Muscle of arm (tissue), 14 donors: Measurements from ENCODE around the gene LDHA. TPM values are rescaled to one million over a fixed set of nuclear protein-coding genes. Genes with fewer than 3 reads are reported as not detected.

Experiments
- DNase-seq: peaks from one replicate; pipeline ENCODE4 v3.0.0-alpha.2; 2013
- long read RNA-seq, 11 donors: transcript quantifications; one replicate each; lab custom pipeline, GENCODE V29; 2026
- polyA plus RNA-seq, 12 donors: library from polyadenylated mRNA; unstranded; fragments of 120-200 nt; gene quantifications; one replicate each; pipeline ENCODE4 v1.2.1, GENCODE V29; 2013; ENCODE audit not compliant: insufficient read length in 12 of 12

The LDHA gene
- 100 to 1,000 TPM in 11 of 12 donors, not detected in 1; 605 to 842 (median 666) TPM for polyA plus RNA-seq
- long read RNA-seq, donor 1, transcript LDHA-216 (4 exons, 1,345 nt), result minor isoform, 23 of 404 reads
- long read RNA-seq, donor 1, transcript LDHA-220 (7 exons, 1,288 nt), result minor isoform, 8 of 404 reads
- long read RNA-seq, donor 1, transcript LDHA-202 (5 exons, 2,169 nt), result minor isoform, 9 of 404 reads
- long read RNA-seq, donor 1, transcript LDHA-205 (8 exons, 2,416 nt), result major isoform, 149 of 404 reads
- long read RNA-seq, donor 1, partial matches to known transcripts, result 207 of 404 reads
- long read RNA-seq, donor 1, other reads (novel, unspliced or antisense), result 0 of 404 reads
- long read RNA-seq, donor 2, transcript LDHA-216 (4 exons, 1,345 nt), result minor isoform, 17 of 507 reads
- long read RNA-seq, donor 2, transcript LDHA-220 (7 exons, 1,288 nt), result minor isoform, 25 of 507 reads
- long read RNA-seq, donor 2, transcript LDHA-202 (5 exons, 2,169 nt), result minor isoform, 11 of 507 reads
- long read RNA-seq, donor 2, transcript LDHA-205 (8 exons, 2,416 nt), result major isoform, 347 of 507 reads
- long read RNA-seq, donor 2, partial matches to known transcripts, result 100 of 507 reads
- long read RNA-seq, donor 2, other reads (novel, unspliced or antisense), result 0 of 507 reads
- long read RNA-seq, donor 3, transcript LDHA-202 (5 exons, 2,169 nt), result minor isoform, 15 of 252 reads
- long read RNA-seq, donor 3, transcript LDHA-216 (4 exons, 1,345 nt), result minor isoform, 26 of 252 reads
- long read RNA-seq, donor 3, transcript LDHA-205 (8 exons, 2,416 nt), result major isoform, 111 of 252 reads
- long read RNA-seq, donor 3, transcript LDHA-220 (7 exons, 1,288 nt), result minor isoform, 11 of 252 reads
- long read RNA-seq, donor 3, partial matches to known transcripts, result 84 of 252 reads
- long read RNA-seq, donor 3, other reads (novel, unspliced or antisense), result 0 of 252 reads
- long read RNA-seq, donor 4, transcript LDHA-216 (4 exons, 1,345 nt), result minor isoform, 29 of 176 reads
- long read RNA-seq, donor 4, transcript LDHA-220 (7 exons, 1,288 nt), result minor isoform, 18 of 176 reads
- long read RNA-seq, donor 4, transcript LDHA-205 (8 exons, 2,416 nt), result major isoform, 107 of 176 reads
- long read RNA-seq, donor 4, partial matches to known transcripts, result 18 of 176 reads
- long read RNA-seq, donor 4, other reads (novel, unspliced or antisense), result 0 of 176 reads
- long read RNA-seq, donor 5, result 0 reads
- long read RNA-seq, donor 6, transcript LDHA-202 (5 exons, 2,169 nt), result minor isoform, 9 of 251 reads
- long read RNA-seq, donor 6, transcript LDHA-216 (4 exons, 1,345 nt), result minor isoform, 21 of 251 reads
- long read RNA-seq, donor 6, transcript LDHA-220 (7 exons, 1,288 nt), result minor isoform, 12 of 251 reads
- long read RNA-seq, donor 6, transcript LDHA-205 (8 exons, 2,416 nt), result major isoform, 97 of 251 reads
- long read RNA-seq, donor 6, partial matches to known transcripts, result 108 of 251 reads
- long read RNA-seq, donor 6, other reads (novel, unspliced or antisense), result 0 of 251 reads
- long read RNA-seq, donor 7, transcript LDHA-220 (7 exons, 1,288 nt), result minor isoform, 8 of 142 reads
- long read RNA-seq, donor 7, transcript LDHA-205 (8 exons, 2,416 nt), result major isoform, 93 of 142 reads
- long read RNA-seq, donor 7, transcript LDHA-216 (4 exons, 1,345 nt), result minor isoform, 24 of 142 reads
- long read RNA-seq, donor 7, partial matches to known transcripts, result 10 of 142 reads
- long read RNA-seq, donor 7, other reads (novel, unspliced or antisense), result 0 of 142 reads
- long read RNA-seq, donor 8, transcript LDHA-216 (4 exons, 1,345 nt), result minor isoform, 61 of 648 reads
- long read RNA-seq, donor 8, transcript LDHA-220 (7 exons, 1,288 nt), result minor isoform, 28 of 648 reads
- long read RNA-seq, donor 8, transcript LDHA-205 (8 exons, 2,416 nt), result major isoform, 286 of 648 reads
- long read RNA-seq, donor 8, transcript LDHA-202 (5 exons, 2,169 nt), result minor isoform, 34 of 648 reads
- long read RNA-seq, donor 8, partial matches to known transcripts, result 223 of 648 reads
- long read RNA-seq, donor 8, other reads (novel, unspliced or antisense), result 5 of 648 reads
- long read RNA-seq, donor 9, transcript LDHA-205 (8 exons, 2,416 nt), result major isoform, 98 of 182 reads
- long read RNA-seq, donor 9, transcript LDHA-216 (4 exons, 1,345 nt), result minor isoform, 23 of 182 reads
- long read RNA-seq, donor 9, transcript LDHA-202 (5 exons, 2,169 nt), result minor isoform, 23 of 182 reads
- long read RNA-seq, donor 9, transcript LDHA-220 (7 exons, 1,288 nt), result minor isoform, 10 of 182 reads
- long read RNA-seq, donor 9, partial matches to known transcripts, result 26 of 182 reads
- long read RNA-seq, donor 9, other reads (novel, unspliced or antisense), result 0 of 182 reads
- long read RNA-seq, donor 10, transcript LDHA-220 (7 exons, 1,288 nt), result minor isoform, 19 of 457 reads
- long read RNA-seq, donor 10, transcript LDHA-202 (5 exons, 2,169 nt), result minor isoform, 37 of 457 reads
- long read RNA-seq, donor 10, transcript LDHA-216 (4 exons, 1,345 nt), result minor isoform, 62 of 457 reads
- long read RNA-seq, donor 10, transcript LDHA-205 (8 exons, 2,416 nt), result major isoform, 279 of 457 reads
- long read RNA-seq, donor 10, partial matches to known transcripts, result 53 of 457 reads
- long read RNA-seq, donor 10, other reads (novel, unspliced or antisense), result 0 of 457 reads
- long read RNA-seq, donor 11, transcript LDHA-205 (8 exons, 2,416 nt), result major isoform, 233 of 486 reads
- long read RNA-seq, donor 11, transcript LDHA-216 (4 exons, 1,345 nt), result minor isoform, 36 of 486 reads
- long read RNA-seq, donor 11, transcript LDHA-220 (7 exons, 1,288 nt), result minor isoform, 13 of 486 reads
- long read RNA-seq, donor 11, transcript LDHA-202 (5 exons, 2,169 nt), result minor isoform, 20 of 486 reads
- long read RNA-seq, donor 11, partial matches to known transcripts, result 177 of 486 reads
- long read RNA-seq, donor 11, other reads (novel, unspliced or antisense), result 0 of 486 reads

DNA sequence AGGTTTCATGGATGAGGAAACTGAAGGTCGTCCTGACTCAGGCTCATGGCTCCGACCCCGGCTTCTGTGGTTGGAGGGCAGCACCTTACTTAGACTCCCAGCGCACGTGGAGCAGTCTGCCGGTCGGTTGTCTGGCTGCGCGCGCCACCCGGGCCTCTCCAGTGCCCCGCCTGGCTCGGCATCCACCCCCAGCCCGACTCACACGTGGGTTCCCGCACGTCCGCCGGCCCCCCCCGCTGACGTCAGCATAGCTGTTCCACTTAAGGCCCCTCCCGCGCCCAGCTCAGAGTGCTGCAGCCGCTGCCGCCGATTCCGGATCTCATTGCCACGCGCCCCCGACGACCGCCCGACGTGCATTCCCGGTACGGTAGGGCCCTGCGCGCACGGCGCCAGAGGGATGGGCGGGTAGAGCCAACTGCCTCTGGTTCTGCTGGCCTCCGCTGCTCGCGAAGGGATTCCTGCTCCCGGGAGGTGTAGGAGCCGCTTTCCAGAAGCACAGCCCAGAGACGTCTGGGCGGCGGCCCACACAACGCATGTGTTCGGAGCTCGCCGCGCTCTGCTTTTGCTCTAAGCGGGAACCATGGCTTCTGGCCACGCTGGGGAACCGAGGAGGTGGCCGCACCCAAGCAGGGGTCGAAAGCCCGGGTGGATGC, at the start of gene LDHA:
TSS of gene LDHA (plus strand) at position 289 of the 653 bp plus-strand sequence. CDS start 2,280 bp downstream, outside the sequence.
- peak; percentile 94 for DNase-seq

DNA sequence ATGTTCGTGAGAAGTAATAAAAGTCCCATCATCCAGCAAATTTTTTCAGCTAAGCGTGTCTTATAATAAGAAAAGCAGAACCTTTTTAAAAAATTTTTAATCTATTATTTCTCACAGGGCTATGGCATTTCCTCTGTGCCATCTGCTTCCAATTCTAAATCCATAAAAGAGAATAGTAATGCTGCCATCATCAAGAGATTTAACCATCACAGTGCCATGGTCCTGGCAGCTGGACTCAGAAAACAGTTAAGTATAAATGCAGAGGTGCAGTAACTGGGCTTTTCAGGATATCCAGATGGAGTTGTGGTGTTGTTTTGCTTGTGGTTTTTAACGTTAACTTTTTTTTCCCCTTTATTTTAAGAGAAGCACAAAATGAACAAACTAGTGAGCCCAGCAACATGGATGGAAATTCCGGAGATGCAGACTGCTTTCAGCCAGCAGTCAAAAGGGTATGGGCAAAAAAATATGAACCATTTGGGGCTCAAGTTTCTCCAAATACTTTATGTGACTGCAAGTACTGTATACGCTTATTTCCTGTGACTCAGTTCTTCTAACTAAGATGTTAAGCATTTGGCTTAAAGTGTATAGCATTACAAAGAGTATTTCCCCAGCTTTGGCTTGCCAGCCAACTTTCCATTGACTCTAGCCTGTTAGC, 46.8 kb upstream of the LDHA start:
- DNase-seq, result peak; percentile 10

DNA sequence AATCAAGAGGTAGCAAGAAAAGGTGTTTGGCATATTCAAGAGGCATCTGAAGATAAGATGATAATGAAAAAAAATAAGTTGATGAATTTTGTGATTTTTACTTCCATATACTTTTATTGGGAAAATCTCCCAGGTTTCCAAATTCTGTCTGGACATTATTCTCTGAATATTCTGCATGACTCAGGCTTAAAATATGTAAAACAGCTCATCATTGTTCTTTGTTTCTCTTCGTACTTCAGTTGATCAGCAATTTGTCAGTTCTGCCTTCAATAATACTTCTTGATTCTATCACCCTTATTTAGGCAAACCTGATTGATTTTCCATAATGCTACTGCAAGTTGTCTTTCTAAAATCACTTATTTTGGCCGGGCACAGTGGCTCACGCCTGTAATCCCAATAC, 41.8 kb upstream of the LDHA start:
- no peak for DNase-seq

DNA sequence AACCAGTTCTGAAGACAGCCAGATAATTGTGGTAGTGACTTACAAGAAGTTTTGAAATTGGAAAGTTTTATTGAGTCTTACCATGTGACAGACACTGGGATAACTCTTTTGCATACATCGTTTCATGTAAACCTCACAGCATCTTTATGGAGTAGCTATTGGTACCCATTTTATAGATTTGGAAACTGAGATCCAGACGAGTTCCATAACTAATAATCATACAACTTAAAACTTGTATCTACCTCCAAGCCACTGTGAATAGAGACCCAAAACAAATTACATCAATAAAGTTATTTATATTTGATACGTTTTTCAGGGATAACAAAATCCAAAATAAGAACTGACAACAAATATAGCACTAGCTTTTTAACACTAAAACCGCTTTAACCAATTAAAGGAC, 35.7 kb upstream of the LDHA start:
- DNase-seq, result no peak

DNA sequence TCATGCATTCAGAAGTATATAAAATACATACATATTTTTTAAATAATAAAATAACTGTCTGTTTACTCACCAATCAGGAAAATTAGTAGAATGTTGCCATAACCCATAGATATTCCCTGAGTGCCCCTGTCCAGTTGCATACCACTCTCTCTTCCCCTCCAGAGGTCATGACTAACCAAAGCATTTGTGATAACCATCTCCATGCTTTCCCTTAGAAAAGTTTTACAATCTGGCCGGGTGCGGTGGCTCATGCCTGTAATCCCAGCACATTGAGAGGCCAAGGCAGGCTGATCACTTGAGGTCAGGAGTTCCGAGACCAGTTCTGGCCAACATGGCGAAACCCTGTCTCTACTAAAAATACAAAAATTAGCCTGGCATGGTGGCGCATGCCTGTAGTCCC, 33.2 kb upstream of the LDHA start:
- no peak for DNase-seq

DNA sequence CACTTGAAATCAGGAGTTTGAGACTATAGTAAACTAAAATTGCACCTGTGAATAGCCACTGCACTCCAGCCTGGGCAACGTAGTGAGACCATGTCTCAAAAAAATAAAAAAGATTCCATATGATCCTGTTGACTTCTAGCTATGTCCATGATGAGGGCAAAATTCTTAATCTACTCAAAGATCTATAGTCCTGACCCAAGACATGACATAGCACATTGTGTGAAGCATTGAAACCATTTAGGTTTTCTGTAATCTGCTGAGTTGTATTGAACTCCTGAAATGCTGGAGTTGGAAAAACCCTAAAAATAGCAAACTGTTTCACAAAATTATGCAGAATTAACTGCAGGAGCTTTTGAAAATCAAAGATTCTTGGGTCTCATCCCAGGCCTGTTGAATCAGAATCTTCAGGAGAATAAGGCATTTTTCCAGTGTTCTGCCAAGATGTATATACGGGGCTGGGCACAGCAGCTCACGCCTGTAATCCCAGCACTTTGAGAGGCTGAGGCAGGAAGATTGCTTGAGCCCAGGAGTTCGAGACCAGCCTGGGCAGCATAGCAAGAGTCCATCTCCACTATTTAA, 29.8 kb upstream of the LDHA start:
- no peak for DNase-seq

DNA sequence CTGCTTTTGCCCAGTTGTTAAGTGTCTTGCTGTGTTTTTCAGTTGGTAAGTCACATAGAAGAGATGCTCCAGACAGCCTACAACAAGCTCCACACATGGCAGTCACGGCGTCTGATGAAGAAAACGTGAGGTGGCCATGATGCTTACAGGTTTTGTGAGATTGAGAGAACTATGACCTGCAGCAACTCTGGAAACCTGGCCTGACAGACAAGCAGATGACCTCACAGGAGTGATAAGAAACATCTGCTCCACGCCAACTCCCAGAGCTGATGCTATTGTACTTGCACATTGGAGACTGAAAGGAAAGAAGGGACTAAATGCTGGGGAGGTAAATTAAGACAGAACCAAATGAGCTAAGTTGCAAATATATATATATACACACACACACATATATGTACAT, 28.6 kb upstream of the LDHA start:
- DNase-seq, result no peak

DNA sequence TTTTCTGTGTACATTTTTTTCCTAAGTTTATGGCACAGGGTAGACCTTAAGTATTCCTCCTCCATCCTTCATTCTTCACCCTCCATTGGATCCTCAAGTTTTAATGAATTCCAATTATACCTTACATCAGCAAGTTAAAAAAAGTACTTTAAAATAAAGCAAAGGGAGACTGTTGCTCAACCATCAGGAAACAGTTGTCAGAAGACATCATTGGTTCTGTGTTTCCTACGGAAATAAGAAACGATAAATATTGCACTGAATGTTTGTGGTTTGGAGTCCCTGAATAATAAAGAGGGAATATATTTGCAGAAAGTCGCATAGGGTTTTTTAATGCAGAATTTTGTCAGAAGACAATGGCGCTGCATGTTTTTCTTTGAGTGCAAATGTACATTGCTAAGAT, 28.1 kb upstream of the LDHA start:
- no peak for DNase-seq

DNA sequence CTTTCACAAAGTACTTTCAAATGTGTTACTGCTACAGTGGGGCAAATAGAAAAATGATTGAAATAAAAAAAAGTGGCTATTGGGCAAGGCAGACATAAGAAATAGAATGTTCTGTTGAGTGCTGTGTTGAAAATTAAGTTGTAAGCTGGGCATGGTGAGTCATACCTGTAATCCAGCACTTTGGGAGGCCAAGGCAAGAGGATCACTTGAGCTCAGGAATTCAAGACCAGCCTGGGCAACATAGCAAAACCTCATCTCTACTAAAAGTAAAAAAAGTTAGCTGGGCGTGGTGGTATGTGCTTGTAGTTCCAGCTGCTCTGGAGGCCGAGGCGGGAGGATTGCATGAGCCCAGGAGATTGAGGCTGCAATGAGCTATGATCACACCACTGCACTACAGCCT, 26.9 kb upstream of the LDHA start:
- no peak for DNase-seq

DNA sequence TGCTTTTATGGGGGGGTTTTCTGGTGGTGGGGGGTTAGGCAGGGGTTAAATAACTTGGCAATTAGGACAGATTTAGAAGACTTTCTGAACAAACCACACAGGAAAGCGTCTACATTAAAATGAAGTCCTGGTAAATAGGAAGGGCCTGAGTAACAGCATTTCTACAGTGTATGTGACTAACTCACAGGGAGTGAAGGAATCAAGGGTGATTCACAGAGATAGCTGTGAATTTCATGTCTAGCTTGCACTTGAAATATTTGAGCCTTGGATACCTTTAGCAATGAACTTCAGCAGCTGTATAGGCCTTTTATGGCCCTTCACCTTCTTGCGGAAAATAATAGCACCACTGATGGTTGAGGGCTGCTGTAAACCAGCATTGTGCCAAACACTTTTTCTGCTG, 26.1 kb upstream of the LDHA start:
- DNase-seq, result no peak

DNA sequence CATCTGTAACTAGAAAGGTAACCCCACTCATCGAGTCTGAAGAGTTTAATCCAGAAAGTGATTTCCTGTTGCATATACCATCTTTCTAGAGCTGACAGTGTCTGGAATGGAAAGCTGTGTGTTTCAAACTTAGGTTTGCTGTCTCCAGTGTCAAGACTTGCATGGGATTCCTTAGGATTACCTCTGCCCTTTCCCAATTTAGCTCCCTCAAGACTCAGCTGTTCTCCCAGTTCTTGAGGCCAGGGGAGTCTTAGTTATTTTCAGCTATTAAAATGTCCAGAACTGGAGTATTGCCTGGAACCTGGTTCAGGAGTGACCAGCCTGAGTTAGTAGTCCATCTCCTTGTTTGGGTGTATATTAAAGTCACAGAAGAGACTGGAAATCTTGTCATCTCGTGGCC, 25.0 kb upstream of the LDHA start:
- no peak for DNase-seq

DNA sequence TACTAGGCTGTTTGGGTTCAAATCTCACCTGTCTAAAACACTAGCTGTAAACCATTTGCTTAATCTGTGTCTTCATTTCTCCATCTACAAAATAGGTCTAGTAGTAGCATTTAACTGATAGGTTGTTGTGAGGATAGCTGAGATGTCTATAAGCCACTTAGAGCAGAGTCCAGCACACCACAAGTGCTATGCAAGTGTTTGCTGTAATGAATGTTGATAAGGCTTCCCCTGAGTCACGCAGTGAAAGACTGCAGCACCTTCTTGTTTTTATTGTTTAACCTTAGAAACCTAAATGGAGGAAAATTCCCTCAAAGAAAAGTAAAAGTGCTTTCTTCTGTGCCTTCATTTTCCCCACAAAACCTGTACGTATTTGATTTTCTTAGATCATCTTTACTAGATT, 23.1 kb upstream of the LDHA start:
- DNase-seq, result no peak

DNA sequence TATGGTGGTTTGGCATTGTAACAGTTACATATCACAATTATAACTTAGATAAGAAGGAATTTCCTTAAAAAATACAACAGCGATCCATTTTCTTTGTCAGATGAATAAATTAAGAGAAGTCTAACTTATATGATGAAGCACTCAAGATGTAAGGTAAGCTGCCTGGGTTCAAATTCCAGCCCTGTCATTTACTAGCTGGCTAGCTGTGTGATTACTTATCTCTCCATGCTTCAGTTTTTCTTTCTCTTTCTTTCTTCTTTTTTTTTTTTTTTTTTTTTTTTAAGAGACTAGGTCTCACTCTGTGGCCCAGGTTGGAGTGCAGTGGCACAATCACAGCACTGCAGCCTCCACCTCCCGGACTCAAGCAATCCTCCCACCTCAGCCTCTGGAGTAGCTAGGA, 22.2 kb upstream of the LDHA start:
- DNase-seq, result no peak

DNA sequence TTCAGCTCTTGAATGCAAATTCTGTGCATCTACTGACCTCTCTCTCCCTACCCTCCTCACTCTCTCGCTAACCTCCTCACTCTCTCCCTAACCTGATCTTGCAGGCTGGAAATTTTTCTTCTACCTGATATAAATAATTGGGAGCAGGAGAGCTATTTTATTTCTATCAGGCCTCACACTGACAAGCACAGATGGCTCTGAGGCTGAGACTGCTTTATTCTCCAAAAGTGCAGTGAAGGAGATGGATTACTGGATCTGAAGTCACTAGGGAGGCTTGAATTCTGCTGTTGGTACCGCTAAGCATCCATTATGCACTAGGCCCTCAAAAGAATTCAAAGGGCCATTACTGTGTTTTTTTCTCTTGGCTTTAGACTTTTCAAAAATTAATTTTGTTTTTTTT, 19.4 kb upstream of the LDHA start:
- DNase-seq, result no peak

DNA sequence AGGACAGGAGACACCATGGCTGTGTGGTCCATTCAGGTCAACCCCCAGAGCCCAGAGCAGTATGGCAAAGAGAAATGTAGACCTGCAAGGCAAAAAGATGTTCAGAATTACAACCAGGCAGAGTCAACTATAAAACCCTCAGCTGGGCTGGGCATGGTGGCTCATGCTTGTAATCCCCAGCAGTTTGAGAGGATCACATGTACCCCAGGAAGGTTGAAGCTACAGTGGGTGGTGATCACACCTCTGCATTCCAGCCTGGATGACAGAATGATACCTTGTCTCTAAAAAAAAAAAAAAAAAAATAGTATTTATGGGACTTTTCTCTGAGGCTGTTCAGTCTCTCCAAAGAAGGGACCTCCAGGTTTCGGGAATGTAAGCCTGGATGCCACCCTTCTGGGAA, 18.4 kb upstream of the LDHA start:
- no peak for DNase-seq

DNA sequence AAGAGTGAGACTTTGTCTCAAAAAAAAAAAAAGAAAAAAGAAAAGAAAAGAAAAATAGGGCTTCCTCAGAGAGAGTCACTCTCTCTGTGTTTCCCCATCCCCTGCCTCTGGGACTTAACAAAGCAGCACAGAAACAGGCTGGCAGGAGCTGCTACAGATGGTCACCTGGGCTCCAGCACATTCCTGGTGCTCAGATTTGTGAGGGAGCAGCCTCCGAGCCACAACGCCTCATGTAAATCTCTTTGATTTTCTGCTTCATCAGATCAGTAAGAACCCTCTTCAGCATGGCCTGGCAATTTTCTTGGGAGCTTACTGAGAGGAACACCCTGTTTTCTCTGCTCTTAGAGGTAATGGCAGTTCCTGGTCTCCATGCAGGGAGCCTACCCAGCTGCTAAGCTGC, 15.2 kb upstream of the LDHA start:
- DNase-seq, result no peak
